NCI-H460 (cell line): Measurements from ENCODE around the gene TMEM135. TPM values are rescaled to one million over a fixed set of nuclear protein-coding genes. Genes with fewer than 3 reads are reported as not detected.
"Not testable (repeated sequence)": the region's sequence is repeated elsewhere in the genome, so short reads cannot be mapped to it uniquely, and the experiment has no call there.

Experiments
- DNase-seq: peaks from one replicate; pipeline ENCODE4 v3.0.0-alpha.2; 2016; ENCODE audit warnings: low read depth; ENCODE audit errors: extremely low read depth
- polyA plus RNA-seq: library from polyadenylated mRNA; depleted of rRNA; stranded (reverse); fragments of >200 nt; gene quantifications from 2 replicates; pipeline ENCODE4 v1.2.3, GENCODE V29; 2014; cell fraction: nucleus; rRNA removed
- total RNA-seq: library from RNA; depleted of rRNA; stranded (reverse); fragments of >200 nt; shearing (Covaris generic); gene quantifications from 2 replicates; pipeline ENCODE4 v1.2.3, GENCODE V29; 2014; rRNA removed

Gene TMEM135
- total RNA-seq: 18.5 and 20.8 TPM in 2 replicates
- polyA plus RNA-seq: 10.0 and 26.6 TPM in 2 replicates

DNA sequence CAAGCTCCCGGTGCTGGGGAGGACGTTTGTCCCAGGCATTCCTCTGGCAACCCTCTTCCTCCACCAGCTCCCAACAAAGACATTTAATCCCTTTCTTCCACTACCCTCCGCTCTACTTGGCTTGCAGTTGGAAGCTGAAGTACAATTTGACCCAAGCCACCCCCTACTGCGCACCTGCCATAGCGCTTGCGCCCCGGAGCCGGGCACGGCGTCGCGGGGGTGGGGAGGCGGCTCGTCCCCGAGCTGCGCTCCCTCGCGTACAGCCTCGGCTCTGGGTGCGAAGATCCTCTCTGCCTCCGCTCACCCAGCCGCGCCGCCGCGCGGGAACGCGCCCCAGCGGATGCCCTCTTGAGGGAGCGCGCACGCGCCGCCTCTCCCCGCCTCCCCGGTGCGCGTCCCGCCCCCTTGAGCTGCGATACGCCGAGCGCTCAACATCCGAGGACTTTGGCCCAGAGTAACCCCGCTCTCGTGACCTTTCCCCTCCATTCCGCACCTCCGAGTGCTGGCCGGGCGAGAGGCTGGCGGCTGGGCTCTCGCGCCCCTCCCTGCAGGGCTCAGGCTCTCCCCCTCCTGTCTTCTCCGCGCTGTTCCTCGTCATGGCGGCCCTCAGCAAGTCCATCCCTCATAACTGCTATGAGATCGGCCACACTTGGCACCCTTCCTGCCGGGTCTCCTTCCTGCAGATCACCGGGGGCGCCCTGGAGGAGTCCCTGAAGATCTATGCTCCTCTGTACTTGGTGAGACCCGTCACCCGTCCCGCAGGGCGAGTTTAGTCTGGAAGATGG lies at the start of gene TMEM135:
TSS of gene TMEM135 (plus strand) at position 485 of the 785 bp plus-strand sequence. CDS start at position 597, 112 bp downstream.
- DNase-seq: peak; percentile 89

DNA sequence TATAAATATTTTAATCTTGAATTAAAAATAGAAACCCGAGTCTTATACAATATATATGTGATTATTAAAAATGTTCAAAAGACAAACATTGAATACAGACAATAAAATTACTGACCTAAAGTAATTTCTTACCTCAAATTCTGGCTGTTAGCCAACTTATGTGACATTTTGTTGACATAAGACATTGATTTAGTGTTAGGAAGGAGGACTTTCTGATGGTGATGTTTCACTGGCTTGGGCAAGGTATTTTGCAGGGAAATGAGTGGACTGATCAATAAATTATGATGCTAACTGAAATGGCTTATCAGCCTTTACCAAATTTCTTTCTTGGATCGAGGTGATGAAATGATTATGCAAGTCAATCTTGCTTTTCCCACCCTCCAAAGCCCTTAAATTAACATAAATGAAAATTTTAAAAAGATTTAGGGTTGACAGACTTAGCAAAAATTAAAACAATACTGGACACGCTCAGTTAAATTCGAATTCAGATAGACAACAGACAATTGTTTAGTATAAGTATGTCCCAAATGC lies 49.3 kb upstream of the TMEM135 start:
- DNase-seq: no peak

DNA sequence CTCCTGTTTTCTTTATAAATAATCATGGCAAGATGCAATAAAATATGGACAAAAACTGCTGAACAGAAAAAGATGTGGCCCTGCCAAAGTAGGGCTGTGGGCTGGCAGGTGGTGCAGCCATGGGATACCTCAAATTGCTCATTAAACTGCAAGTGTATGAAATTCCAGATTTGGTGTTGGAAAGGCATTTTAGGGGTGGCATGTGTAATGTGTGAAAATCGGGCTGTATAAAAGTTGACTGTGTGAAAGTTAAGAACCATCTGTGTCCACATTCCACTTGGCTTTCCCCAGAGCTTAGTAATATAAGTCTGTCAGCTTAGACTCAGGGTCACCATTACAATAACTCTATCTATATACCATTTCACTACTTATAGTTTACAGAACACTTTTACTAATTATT lies 47.7 kb upstream of the TMEM135 start:
- no peak for DNase-seq

DNA sequence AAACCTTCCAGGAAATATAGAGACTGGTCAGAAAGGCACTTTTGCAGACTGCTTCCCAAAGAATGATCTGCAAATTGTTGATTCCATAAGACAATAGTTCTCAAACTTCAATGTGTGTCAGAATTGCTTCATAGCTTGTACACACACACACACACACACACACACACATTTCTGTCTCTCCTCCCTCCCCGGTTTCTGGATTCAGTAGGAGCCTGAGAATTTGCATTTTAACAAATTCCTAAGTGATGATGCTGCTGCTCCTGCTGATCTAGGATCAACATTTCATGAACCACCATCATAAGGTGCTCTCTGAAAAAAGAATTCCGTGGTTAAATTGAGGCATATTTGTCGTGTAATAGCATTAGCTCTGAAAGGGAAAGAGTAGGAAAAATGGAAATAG lies 47.2 kb upstream of the TMEM135 start:
- no peak for DNase-seq

DNA sequence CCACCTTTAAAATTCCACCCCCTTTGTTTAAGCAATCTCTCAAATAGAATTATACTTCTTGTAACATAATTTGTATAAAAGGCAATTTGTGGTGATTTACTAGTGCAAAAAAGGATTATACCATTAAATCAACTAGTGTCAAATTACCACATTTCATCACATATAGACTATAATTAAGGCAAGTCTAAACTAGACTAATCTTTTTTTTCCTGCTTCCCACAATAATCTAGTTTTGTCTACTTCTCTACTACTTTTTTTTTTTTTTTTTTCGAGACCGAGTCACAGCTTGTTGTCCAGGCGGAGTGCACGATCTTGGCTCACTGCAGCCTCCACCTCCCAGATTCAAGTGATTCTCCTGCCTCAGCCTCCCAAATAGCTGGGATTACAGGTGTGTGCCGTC lies 46.4 kb upstream of the TMEM135 start:
- no peak for DNase-seq

DNA sequence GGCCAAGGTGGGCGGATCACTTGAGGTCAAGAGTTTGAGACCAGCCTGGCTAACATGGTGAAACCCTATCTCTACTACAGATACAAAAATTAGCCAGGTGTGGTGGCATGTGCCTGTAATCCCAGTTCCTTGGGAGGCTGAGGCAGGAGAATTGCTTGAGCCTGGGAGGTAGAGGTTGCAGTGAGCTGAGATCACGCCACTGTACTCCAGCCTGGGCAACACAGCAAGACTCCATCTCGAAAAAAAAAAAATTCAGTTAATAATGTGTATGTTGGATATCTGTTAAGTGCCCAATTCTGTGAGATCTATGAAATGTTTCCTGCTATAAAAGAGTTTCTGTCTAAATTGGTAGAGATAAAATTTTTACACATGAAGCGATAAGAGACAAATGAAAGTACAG lies 45.4 kb upstream of the TMEM135 start:
- DNase-seq: not testable (repeated sequence)

DNA sequence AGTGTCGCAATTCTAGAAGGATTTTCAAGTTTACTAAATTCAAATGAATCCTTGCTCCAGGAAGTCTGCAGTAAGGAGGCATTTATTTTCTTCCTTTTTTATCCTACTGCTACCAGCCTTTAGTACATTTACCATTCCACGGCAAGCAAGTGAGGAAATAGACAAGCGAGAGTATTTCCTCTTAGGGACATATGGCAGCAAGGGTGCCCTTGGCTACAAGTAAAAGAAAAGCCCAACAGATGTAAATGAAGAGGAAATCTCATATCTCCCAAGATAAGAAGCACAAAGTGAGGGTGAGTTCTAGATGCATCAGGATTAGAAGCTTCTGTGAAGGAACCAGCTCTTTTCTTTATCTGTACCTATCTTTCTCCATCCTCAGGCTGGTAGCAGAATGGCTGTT lies 44.7 kb upstream of the TMEM135 start:
- no peak for DNase-seq

DNA sequence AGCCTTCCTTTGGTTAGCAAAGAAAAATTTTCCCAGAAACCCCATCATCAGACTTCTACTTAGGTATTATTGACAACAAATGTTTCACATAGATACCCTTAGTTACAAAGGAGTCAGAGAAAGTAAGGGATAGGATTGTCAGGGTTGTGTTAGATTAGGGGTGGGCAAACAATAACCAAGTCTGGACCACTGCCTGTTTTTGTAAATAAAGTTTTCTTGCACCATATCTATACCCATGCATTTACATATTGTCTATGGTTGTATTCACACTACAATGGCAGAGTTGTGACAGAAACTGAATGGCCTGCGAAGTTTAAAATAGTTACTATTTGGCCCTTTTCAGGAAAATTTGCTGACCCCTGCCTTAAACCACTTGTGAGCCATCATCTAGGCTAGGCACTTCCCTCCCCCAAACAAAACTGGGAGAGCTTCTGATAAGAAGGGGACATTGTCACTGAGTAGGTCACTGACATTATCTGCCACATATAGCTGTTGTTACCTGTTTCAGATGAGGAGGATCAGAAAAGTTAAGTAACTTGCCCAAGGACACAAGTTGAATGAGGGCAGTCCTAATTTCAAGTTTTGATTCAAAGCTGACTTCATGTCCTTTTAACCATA lies 40.7 kb upstream of the TMEM135 start:
- no peak for DNase-seq

DNA sequence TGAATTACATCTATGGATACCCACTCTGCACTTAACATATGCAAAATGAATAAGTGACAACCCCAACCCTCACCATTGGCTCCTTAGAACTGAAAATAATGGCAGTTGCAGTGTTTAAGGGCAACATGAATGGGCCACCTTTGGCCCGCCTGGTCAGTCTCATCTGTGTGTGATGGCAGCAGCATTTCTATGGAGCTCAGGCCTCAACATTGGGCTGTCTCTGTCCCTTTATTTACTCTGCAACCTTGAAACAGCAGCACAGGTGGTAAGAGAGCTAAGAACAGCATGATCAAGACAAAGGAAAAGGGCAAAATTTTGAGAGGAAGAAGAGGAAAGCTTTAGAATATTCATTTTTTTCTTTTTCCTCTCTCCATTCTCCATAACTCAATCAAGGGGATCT lies 38.3 kb upstream of the TMEM135 start:
- DNase-seq: no peak

DNA sequence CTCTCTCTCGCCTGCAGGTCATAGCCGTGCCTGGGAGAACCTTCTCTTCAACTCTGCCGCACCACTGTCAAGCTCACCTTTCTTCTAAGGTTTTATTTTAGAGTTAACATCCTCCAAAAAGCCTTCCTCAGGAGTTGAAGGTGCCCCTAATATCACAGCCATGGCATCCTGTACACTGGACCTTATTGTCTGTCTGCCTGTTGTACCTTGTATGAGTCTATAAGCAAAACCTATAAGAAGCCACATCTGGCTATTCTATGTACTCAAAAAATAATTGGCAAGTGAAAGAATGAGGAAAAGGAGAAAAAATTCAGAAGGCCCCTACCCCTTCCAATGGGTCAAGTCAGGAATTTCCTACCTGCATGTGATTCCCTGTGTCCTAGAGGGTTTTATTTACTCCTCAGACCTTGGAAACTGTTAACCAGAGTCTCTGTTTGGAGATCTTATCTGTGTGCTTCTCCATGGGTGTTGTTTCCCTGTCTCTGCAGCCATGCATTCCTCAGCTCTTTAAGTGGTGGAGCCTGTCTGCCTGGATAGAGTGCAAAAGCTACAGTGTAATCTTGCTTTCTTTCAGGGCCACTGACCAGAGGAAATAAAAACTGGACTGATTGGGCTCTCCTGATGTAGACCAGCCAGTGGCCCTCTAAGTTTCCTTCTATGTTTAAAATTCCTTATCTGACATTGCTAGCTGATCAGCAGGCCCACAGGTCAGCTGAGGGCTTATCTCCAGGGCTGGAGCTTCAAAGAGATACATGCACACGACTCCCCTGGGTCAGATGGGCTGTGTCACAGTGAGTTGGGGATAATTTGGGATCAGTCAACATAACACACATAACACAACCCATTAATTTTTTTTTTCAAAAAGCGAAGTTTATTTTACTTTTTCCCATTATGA lies 37.6 kb upstream of the TMEM135 start:
- DNase-seq: no peak

DNA sequence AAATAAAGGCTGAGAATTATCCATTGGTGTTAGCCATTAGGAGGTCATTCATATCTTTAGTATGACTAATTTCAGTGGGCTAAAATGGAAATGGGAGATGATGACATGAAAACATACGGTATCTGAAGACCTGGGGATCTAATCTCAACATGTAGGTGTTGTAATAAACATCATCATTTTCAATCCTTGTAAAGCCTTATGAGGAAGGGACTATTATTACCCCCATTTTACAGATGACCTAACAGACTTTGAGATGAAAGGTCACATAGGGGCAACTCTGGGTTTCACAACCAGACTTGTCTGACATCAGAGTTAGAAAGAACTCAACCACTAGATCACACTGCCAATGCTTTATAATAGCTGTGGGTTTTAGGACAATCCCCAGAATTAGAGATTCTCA lies 34.8 kb upstream of the TMEM135 start:
- no peak for DNase-seq

DNA sequence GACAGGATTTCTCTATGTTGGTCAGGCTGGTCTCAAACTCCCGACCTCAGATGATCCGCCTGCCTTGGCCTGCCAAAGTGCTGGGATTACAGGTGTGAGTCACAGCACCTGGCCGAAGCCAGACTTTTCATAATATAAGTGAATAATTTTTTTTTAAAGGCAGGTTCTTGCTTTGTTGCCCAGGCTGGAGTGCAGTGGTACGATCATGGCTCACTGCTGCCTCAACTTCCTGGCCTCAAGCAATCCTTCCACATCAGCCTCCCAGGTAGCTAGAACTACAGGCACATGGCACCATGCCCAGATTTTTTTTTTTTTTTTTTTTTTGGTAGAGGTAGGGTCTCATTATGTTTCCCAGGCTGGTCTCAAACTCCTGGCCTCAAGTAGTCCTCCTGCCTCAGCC lies 33.5 kb upstream of the TMEM135 start:
- not testable (repeated sequence) for DNase-seq

DNA sequence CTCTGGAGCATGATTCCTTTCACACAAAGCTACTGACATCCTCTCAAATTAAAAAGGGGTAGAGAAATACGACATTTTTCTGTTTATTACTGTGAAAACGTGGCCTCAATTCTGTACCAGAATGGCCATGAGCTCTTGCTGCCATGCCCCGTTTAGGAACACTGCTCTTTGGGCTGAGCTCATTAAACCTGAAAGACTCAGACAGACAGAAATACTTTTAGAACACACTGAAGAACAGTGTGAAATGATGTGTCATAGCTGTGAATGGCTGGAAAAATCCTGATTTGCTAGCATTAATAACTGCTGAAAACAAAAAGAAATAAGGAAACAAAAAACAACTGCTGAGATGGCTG lies 32.2 kb upstream of the TMEM135 start:
- DNase-seq: no peak

DNA sequence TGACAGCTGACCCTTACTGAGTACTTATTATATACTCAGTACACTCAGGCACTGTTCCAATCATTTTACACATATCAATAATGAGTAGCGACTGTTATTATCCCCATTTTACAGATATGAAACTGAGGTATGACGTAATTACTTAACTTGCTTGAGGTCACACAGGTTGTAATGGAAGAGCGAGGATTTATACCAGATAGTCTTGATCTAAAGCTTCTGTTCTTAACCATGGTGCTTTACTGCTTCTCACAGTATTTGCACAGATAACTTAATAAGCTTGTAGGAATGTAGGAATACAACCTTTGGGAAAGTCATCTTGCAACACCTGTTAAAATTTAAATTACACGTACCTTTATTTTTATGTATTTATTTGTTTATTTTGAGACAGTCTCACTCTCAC lies 31.7 kb upstream of the TMEM135 start:
- DNase-seq: no peak

DNA sequence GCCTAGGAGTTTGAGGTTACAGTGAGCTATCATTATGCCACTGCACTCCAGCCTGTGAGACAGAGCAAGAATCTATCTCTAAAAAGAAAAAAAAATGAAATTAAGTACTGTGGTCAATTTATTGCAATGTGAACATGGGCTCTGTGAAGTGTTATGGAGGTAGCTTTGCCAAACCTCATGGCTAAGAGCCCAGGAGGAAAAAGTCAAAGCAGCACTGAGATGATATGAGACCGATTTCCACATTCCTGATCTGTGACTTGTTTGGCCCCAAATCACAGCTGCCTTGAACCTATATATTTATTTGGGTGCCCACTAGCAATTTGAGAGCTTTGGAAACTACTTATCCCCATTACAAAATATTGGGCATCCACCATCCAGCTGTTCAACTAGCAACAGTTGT lies 29.8 kb upstream of the TMEM135 start:
- DNase-seq: no peak

DNA sequence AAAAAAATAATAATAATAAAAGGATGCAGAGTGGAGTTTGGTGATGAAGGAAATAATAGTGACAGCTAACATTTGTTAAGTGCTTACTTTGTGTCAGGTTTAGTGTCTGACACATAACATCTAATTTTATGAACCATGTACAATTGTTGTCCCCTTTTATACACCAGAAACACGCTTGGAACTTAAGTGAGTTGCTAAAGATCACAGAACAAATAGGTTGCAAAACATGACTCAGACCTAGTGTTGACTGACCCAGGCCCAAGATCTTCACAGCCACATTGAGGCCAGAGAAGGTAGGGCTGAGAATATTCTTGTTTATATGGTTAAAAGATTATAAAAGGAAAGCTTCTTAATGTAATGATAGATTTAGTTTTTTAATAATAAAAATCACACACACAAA lies 25.6 kb upstream of the TMEM135 start:
- no peak for DNase-seq

DNA sequence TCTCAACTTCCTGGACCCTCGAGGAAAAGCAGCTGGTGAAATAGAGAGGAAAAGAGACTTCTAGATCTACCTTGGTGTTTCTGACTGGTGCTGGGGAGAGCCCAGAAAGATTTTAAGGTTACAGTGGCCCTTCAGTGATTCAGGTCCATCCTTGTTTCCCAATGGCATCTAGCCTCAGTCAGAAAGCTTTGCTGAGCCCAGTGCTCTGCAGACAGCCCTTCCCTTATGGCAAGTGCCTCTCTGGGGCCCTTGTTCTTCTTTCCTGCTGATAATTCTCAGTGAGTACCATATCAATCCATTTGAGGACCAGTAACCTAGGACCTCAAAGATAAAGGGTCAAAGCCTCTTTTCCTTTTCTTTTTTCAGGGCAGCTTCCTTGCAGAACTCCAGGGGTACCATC lies 25.1 kb upstream of the TMEM135 start:
- DNase-seq: no peak

DNA sequence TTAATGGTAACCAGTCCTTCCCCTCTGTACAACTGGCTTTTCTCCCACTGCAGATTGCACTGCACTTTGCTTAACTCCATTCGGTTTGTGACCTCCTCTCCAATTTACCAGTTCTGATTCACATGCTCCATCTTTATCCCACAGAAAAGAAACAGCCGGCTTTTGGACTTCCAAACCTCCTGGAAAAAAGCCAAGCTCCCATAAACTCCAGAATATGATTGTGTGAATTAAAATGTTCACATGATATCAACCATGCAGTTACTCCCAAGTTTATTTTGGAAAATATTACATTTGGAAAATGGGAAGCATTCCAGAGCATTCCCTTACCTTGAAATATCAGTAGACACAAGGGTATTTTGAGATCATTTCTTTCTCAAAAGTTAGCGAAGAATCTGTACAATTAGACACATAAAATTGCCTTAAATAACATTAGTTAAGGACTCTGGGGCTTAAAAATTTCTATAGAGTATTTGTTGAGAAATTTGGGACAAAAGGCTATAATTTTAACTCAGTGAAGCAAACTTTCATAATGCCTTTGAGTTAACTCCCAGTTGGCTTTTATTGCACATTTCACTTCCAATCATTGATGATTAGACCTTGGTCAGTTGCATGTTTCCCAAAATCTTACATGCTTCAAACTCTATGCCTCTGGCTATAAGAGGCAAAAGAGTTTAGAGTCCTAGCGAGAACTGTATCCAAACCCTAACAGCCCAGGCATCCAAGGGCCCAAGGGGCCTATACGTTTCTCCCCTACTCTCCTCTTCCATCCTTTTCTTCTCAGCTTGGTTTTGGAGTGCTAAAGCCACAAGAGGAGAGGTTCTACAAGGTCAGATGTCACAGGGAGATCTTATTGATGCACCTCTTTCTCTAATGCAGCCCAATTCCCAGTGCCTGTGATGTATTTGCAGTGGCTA lies 23.6 kb upstream of the TMEM135 start:
- DNase-seq: no peak

DNA sequence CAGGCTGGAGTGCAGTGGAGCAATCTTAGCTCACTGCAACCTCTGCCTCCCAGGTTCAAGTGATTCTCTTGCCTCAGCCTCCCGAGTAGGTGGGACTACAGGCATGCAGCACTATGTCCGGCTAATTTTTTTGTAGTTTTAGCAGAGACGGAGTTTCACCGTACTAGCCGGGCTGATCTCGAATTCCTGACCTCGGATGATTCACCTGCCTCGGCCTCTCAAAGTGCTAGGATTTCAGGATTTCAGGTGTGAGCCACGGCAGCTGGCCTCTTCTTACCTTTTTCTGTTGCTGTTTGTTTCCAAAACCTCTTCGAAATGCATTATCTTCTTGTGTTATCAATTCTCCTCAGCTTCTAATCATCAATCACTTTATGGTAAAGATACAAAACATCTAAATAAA lies 22.1 kb upstream of the TMEM135 start:
- DNase-seq: no peak

DNA sequence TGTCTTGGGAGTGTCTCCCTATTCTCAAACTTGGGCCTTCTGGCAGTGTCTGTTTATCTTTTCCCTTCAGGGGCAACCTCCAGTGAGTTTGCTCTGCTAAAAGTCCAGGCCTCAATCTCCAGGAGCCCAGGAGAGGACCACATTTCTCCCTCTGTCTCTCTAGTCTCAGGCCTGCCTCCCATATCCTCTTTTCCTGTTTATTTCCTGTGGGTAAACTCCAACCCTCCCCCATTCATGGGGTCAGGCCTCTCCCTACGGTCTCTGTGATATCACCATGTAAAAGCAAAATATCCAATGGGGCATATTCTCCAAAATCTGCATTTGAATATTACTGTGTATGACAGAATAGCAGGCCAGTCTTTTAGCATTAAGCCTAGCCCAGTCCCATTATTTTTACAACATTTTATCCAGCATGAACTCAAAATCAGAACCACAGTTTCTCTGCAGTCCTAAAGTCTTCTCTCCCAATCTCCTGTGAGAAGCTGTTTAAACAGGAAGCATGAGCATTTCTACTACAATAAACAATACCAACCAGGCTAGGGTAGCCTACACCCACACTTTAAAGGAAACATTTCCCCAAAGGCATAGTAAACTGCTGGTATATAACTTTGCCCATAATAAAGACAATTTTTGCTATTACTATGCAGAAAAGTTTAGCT lies 18.0 kb upstream of the TMEM135 start:
- no peak for DNase-seq
